Keratinocyte (primary cell): Measurements from ENCODE around the gene DNTTIP2.

Experiments used
- EZH2 ChIP-seq: IDR thresholded peaks from one replicate; pipeline ENCODE4 v1.6.1; 2012; ENCODE audit warnings: inconsistent platforms, mild to moderate bottlenecking, low read length, moderate library complexity
- TF ChIP-seq, protein P1 (sequence below), 3 experiments: IDR thresholded peaks in 1 of 3; conservative IDR thresholded peaks in 1 of 3; optimal IDR thresholded peaks in 1 of 3; 2 replicates in 2 of 3; 3 replicates in 1 of 3; pipeline versions ENCODE3 to v1.5.1; 2011; ENCODE audit warnings: low read length in 3 of 3, mild to moderate bottlenecking in 3 of 3, moderate library complexity in 2 of 3, control low read depth in 1 of 3, inconsistent platforms in 1 of 3; ENCODE audit not compliant: insufficient read depth in 2 of 3; ENCODE audit errors: extremely low read depth in 1 of 3

DNA sequence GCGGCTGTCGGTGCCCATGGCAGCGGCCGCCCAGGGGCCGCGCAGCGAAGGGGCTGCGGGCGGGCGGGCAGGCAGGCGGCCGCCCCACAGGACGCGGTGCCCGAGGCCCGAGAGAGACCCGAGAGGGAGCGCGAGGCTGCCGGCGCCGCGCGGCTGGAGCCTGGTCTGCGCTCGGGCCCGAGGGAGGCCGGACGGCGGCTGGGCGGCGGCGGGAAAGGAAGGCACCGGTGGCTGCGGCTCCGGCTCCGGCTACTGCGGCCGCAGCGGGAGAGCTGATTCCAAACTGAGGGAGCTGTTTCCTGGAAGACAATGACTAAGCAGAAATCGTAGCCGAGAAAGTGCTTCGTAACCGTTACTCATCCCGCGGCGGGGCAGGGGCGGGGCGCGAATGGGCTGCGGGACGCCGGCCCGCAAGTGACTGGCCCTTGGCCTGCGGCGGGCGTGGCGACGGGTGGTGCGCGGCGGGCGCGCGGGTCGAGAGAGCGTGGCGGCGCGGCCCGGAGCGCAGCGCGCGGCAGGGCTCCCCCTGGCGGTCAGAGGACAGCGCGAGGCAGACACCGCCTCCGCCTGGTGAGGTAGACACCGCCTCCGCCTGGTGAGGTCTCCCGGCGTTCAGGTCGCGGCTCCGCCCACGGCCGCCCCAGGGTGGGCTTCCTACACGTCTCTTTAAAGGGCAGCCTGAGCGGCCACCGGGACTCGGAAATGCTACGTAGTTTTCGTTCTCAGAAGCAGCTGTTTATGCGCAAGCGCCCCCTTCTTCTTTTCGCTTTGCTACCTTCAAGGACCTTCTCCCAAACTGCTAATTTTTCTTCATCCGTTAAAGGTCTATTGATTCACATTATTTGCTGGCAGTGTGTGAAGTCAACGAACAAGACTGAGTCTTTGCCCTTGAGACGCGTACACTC is 30.4 kb upstream of the DNTTIP2 start, which contains the start of gene GCLM:
- TF ChIP-seq, protein P1, sequence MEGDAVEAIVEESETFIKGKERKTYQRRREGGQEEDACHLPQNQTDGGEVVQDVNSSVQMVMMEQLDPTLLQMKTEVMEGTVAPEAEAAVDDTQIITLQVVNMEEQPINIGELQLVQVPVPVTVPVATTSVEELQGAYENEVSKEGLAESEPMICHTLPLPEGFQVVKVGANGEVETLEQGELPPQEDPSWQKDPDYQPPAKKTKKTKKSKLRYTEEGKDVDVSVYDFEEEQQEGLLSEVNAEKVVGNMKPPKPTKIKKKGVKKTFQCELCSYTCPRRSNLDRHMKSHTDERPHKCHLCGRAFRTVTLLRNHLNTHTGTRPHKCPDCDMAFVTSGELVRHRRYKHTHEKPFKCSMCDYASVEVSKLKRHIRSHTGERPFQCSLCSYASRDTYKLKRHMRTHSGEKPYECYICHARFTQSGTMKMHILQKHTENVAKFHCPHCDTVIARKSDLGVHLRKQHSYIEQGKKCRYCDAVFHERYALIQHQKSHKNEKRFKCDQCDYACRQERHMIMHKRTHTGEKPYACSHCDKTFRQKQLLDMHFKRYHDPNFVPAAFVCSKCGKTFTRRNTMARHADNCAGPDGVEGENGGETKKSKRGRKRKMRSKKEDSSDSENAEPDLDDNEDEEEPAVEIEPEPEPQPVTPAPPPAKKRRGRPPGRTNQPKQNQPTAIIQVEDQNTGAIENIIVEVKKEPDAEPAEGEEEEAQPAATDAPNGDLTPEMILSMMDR (optimal IDR thresholded peaks at IDR 0.05 in 1 of 3, IDR thresholded peaks at IDR 0.05 in 1 of 3, conservative IDR thresholded peaks at IDR 0.05 in 1 of 3; ENCODE audit: extremely low read depth in 1 of 3, insufficient read depth in 2 of 3, low read length in 3 of 3), result peak; percentile 74 to 96 (median 89)
- TF ChIP-seq EZH2, result no peak
